Gastrocnemius medialis (tissue), 4 donors: ENCODE results near the gene NLRC3.

Experiments used
- CTCF ChIP-seq, 5 experiments: fragments of 450-650 bp in 3 of 5; fragments of 200-600 bp in 2 of 5; sonication (generic) in 2 of 5; IDR thresholded peaks in 4 of 5; conservative IDR thresholded peaks in 1 of 5; 1 replicate in 4 of 5; 2 replicates in 1 of 5; pipeline ENCODE4 v1.5.1; 2016 to 2019; ENCODE audit warnings: antibody characterized with exemption in 5 of 5, mild to moderate bottlenecking in 3 of 5, moderate library complexity in 3 of 5
- POLR2A ChIP-seq, 2 donors: fragments of 450-650 bp; IDR thresholded peaks; one replicate each; pipeline ENCODE4 v1.6.1; 2017; ENCODE audit warnings: antibody characterized with exemption in 2 of 2, mild to moderate bottlenecking in 2 of 2, moderate library complexity in 2 of 2

- TF ChIP-seq CTCF (IDR thresholded peaks at IDR 0.05 in 4 of 5, conservative IDR thresholded peaks at IDR 0.05 in 1 of 5): no peak
- TF ChIP-seq POLR2A (IDR thresholded peaks at IDR 0.05): no peak
Measured at GRCh38 chr16:3541527-3542155, 35.6 kb downstream of the NLRC3 start.
